NOMO-1 treated with dmso at 0.1 percent for 144 hours (cell line): ENCODE measurements around the gene APLP2.

Experiments
- DNase-seq: peaks from one replicate; lab custom pipeline; 2025; ENCODE audit not compliant: unreplicated experiment; lab: John Stamatoyannopoulos, UW

The APLP2 gene

GRCh38 chr11:130055617-130056016 is 14.1 kb upstream of the APLP2 start:
- DNase-seq: no peak

DNA sequence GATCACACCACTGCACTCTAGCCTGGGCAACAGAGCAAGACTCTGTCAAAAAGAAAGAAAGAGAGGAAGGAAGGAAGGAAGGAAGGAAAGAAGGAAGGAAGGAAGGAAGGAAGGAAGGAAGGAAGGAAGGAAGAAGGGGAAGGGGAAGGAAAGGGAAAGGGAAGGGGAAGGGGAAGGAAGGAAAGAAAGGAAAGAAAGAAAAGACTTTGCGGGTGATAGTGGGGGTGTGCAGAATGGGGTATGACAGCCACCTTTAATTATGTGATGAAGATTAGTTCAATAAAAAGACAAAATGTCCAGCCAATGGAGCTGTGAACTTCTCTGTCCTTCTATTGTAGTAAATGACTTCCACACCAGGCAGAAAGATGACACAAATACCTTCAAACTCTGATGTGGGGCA is 8.7 kb upstream of the APLP2 start:
- DNase-seq: no peak

GRCh38 chr11:130062026-130062425 is 7.7 kb upstream of the APLP2 start:
- no peak for DNase-seq

DNA sequence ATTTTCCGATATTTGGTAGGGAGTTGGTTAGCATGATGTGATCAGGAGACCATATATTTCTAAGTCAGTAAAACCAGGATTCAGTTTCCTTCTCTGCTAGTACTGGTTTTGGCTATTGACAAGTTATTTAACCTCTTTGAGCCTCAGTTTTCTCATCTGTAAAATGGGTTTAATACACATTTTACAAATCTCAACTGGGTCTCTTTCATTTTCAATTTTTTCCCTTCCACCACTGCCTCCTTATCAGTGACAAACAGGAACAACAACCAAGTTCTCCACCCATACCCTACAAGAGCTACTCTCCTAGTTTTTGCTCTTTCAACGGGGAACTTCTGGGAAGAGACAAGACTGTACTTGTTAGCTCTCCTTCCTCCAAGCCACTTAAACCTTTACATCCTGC is 6.2 kb upstream of the APLP2 start:
- no peak for DNase-seq

DNA sequence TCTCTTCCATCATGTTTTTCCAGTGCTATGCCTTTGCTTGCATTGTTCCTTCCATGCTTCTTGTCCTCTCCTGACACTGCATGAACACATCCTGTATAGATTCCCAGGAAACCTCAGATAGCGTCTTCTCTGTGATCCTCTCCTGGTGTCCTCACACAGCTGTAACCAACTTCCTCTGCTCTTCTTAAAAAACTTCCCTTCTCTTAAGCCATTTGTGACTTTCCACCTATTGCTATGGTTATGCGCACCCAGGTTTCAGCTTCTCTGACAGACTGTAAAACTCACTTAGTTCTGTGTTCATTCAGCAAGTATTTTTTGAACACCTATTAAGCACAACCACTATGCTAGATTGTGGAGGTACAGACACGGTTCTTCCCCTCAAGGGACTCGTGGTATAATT is 5.1 kb upstream of the APLP2 start:
- no peak for DNase-seq

- DNase-seq: no peak
These were observed 3.4 kb upstream of the APLP2 start for GRCh38 chr11:130066338-130066737.

DNA sequence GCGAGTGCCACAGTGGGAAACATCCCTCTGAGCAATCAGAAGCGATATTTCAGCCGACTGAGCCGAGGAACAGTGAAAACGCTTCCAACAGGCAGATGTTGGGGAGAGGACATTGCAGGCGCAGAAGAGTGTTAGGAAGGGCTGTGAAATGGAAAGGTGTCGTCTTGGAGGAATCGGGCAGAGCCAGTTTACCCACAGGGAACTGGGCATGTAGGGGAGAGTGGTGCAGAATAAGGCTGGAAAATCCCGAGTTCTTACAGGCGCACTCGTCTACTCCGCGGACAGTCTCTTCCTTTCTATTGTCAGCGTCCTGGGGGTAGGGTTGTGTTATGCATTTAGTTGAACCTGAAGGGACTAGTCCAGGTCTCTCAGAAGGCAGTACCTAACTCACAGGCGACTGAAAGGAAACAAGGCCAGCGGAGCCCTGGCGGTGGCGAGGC is 1.1 kb upstream of the APLP2 start:
- no peak for DNase-seq

DNA sequence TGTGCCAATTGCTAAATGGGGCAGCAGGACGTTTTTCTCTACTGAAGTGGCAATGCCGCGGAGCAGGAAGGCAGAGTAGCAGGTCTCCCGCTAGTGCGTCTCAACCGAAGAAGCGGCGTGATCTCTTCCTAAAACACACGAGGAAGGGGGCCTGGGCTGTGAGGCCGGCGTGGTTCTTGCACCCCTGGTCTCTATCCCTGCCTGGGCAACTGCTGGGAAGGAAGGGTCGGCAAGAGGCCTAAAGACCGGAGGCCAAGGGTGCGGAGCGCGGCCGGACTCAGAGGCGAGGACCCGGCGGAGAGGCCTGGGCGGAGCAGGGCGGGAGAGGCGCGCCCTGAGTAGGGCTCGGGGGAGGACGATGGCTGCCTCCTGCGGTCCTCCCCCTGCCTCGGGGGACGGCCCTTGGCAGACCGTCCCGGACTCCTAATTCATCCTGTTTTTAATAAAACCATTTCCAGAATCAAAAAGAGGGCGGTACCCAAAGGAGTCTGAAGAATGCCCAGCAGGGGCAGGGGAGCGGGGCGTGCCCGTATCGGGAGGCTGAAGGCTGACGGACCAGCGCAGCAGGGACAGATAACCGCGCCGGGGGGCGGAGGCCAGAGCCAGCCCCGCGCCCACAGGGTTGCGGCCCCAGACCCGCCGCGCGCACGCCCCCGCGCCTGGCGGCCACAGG is 572 bp upstream of the APLP2 start:
- peak; percentile 58 for DNase-seq

- no peak for DNase-seq
These were observed 583 bp downstream of the APLP2 start for GRCh38 chr11:130070109-130070845.

GRCh38 chr11:130070846-130071200 is 1.1 kb downstream of the APLP2 start:
- DNase-seq: peak; percentile 29

GRCh38 chr11:130071211-130071712 is 1.6 kb downstream of the APLP2 start:
- DNase-seq: no peak

DNA sequence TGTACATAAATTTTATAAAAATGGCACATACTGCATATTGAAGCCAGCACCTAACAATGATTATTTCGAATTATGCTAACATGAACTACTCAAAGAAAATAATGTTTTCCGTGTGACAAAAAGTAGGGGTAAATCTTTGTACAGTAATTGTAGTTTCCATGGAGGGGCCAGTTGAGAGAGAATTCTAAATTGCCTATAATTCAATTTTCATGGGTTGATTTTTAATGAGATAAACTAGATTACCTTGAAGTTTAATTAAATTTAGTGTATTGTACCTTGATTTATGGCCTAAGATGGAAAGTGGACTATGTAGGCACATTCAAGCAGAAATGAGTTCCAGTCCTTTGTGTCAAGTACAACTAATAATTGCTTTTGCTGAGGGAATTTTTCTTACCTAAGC is 5.0 kb downstream of the APLP2 start:
- no peak for DNase-seq

- DNase-seq: no peak
These were observed 7.2 kb downstream of the APLP2 start for GRCh38 chr11:130076778-130077481.

- DNase-seq: no peak
These were observed 8.0 kb downstream of the APLP2 start for GRCh38 chr11:130077671-130078070.

DNA sequence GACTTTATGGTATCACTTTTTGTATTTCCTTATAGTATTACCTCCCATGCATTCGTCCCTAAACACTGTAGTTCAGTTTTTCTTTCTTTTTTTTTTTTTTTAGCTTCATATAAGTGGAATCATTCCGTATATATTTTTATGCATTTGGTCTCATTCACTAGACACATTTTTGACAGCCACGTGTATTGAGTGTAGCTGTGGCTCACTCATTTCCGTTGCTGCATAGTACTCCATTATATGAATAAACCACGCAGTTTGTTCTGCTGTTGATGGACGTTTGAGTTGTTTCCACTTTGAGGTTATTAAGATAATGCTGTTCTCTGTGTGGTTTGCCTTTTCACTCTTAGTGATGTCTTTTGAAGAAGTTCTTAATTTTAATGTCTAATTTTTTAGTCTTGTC is 8.4 kb downstream of the APLP2 start:
- no peak for DNase-seq

- no peak for DNase-seq
These were observed 16.1 kb downstream of the APLP2 start for GRCh38 chr11:130085671-130086290.

- no peak for DNase-seq
These were observed 17.0 kb downstream of the APLP2 start for GRCh38 chr11:130086669-130087068.

GRCh38 chr11:130087294-130087926 is 17.7 kb downstream of the APLP2 start:
- no peak for DNase-seq

DNA sequence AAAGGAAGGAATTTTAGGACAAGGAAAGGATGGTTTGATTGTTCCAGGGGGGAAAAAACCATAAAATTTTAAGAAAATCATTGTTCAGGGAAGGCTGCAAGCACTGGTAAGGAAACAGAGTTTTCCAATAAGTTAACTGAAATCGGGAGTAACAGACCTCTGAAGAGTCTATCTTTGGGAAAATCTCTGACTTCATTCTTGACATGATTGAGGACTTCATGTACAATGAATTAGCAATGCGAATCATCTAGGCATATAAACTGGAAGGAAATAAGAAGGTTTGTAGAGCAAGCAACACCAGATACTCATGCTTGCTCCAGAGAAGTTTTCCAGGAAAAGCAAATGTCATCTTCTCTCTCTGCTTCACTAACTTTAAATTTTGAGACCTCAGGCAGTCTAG is 18.5 kb downstream of the APLP2 start:
- no peak for DNase-seq

GRCh38 chr11:130088919-130089673 is 19.4 kb downstream of the APLP2 start:
- no peak for DNase-seq
